PC-3 (cell line): ENCODE data around the gene ACBD5. TPM values are rescaled to one million over a fixed set of nuclear protein-coding genes. Genes with fewer than 3 reads are reported as not detected.

Source experiments
- ATAC-seq: fragments of 200-7000 bp; cut with Tn5 transposase; 2 replicates; pipeline ENCODE4 v1.9.1; 2020; ENCODE audit warnings: mild to moderate bottlenecking, moderate library complexity
- BruUV-seq: library from RNA; stranded (reverse); fragments of 400-500 nt; replicated peaks from 2 replicates; lab custom pipeline; 2021; lab: Mats Ljungman, UMichigan
- CTCF ChIA-PET: fragments of 300-600 bp; sonication (Branson Sonifier 250); formaldehyde crosslinking; loops from one replicate; lab custom pipeline; 2022; ENCODE audit warnings: antibody characterized with exemption; lab: Charles Lee
- POLR2A ChIA-PET: fragments of 300-600 bp; sonication (Branson Sonifier 250); formaldehyde crosslinking; loops from one replicate; lab custom pipeline; 2022; ENCODE audit warnings: antibody characterized with exemption; ENCODE audit not compliant: unreplicated experiment; lab: Charles Lee
- DNase-seq: peaks from one replicate; pipeline ENCODE4 v3.0.0-alpha.2; 2015
- H2AFZ ChIP-seq: fragments of 300-600 bp; sonication (generic); 2 replicates; pipeline ENCODE4 v1.6.0; 2016; ENCODE audit warnings: antibody characterized with exemption, low read length
- H3F3A ChIP-seq: fragments of 300-600 bp; sonication (generic); one replicate; pipeline ENCODE4 v1.6.0; 2017; ENCODE audit warnings: antibody characterized with exemption, low read length, control low read depth, mild to moderate bottlenecking; ENCODE audit not compliant: unreplicated experiment
- H3K27ac ChIP-seq: fragments of 300-600 bp; sonication (generic); 2 replicates; pipeline ENCODE4 v1.5.1; 2016; ENCODE audit warnings: mild to moderate bottlenecking, low read length
- H3K27me3 ChIP-seq: fragments of 300-600 bp; sonication (generic); 2 replicates; pipeline ENCODE4 v1.6.1; 2016; ENCODE audit warnings: low read length, mixed read lengths
- H3K36me3 ChIP-seq: fragments of 300-600 bp; sonication (generic); 2 replicates; pipeline ENCODE4 v1.6.1; 2016; ENCODE audit warnings: low read depth, mixed run types, low read length, mixed read lengths
- H3K4me1 ChIP-seq: fragments of 300-600 bp; sonication (generic); 2 replicates; pipeline ENCODE4 v1.5.1; 2016; ENCODE audit warnings: low read length; ENCODE audit not compliant: insufficient read depth
- H3K4me2 ChIP-seq: fragments of 300-600 bp; sonication (generic); 2 replicates; pipeline ENCODE4 v1.6.0; 2016; ENCODE audit warnings: low read length
- H3K4me3 ChIP-seq: fragments of 300-600 bp; sonication (generic); 2 replicates; pipeline ENCODE4 v1.5.1; 2016; ENCODE audit warnings: mild to moderate bottlenecking, low read length, mixed read lengths
- H3K79me2 ChIP-seq: fragments of 300-600 bp; sonication (generic); 2 replicates; pipeline ENCODE4 v1.6.1; 2017; ENCODE audit warnings: low read length, mixed read lengths
- H3K9ac ChIP-seq: fragments of 300-600 bp; sonication (generic); 2 replicates; pipeline ENCODE4 v1.6.0; 2016; ENCODE audit warnings: mild to moderate bottlenecking, low read length
- H3K9me2 ChIP-seq: fragments of 300-600 bp; sonication (generic); replicated peaks from 2 replicates; pipeline ENCODE4 v1.6.1; 2016; ENCODE audit warnings: mixed run types, low read length, mixed read lengths
- H3K9me3 ChIP-seq: fragments of 300-600 bp; sonication (generic); 2 replicates; pipeline ENCODE4 v1.6.1; 2016; ENCODE audit warnings: low read length, mixed read lengths
- H4K20me1 ChIP-seq: fragments of 300-600 bp; sonication (generic); 2 replicates; pipeline ENCODE4 v1.6.1; 2016; ENCODE audit warnings: low read length, mixed read lengths
- CTCF ChIP-seq: fragments of 300-600 bp; sonication (generic); conservative IDR thresholded peaks from 2 replicates; pipeline ENCODE4 v1.5.1; 2017; ENCODE audit warnings: antibody characterized with exemption, low read depth, mild to moderate bottlenecking, low read length
- EZH2 ChIP-seq: fragments of 300-600 bp; sonication (generic); IDR thresholded peaks from one replicate; pipeline ENCODE4 v1.6.1; 2017; ENCODE audit warnings: antibody characterized with exemption, mild to moderate bottlenecking, low read length; ENCODE audit not compliant: unreplicated experiment
- EZH2phosphoT487 ChIP-seq: fragments of 300-600 bp; sonication (generic); IDR thresholded peaks from 2 replicates; pipeline ENCODE4 v1.6.1; 2018; ENCODE audit warnings: mild to moderate bottlenecking, antibody characterized with exemption, low read length, borderline replicate concordance
- intact Hi-C: fragments of 100-400 bp; cut with micrococcal nuclease; formaldehyde crosslinking; loops from 2 replicates; pipeline ENCODE4 v1.9.0; 2023
- total RNA-seq: library from RNA; depleted of rRNA; stranded (reverse); fragments of >200 nt; gene quantifications from 2 replicates; pipeline ENCODE4 v1.2.3, GENCODE V29; 2014

Gene ACBD5
- total RNA-seq, 1 experiment from 2014 or later: 10.7 TPM

DNA sequence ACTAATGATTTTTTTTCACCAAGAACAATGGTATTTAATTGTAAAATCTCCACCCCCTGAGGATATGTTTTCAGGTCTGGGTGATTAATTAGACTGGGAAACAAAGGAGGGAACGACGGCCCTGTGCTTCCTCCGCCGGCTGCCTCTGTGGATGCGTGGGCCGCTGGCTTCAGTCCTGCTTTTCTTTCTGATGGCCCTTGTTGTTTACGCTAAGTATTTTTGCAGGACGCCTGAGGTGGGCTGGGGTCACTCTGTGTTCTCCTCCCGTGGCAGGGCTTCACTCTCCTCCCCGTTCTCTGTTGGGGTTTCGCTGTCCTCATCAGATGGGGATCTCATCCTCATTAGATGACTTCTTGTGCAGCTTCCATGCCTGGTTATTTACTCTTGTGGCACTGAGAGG lies 5.2 kb upstream of the ACBD5 start:
- Histone ChIP-seq H3K4me2 (no peak overlapping the region), H3K27ac (no peak overlapping the region), H3K36me3 (no peaks in the 10 kb centered on the region), H3F3A (no peaks in the 10 kb centered on the region), H3K27me3 (no peaks in the 10 kb centered on the region), H3K4me1 (peaks cover 25% of the 10 kb centered on the region), H3K79me2 (peaks cover 15% of the 10 kb centered on the region), H3K9ac (no peak overlapping the region), H3K9me3 (no peaks in the 10 kb centered on the region), H4K20me1 (no peaks in the 10 kb centered on the region), H2AFZ (no peak overlapping the region), H3K9me2 (no peaks in the 10 kb centered on the region), H3K4me3 (no peak overlapping the region)
- TF ChIP-seq CTCF (no peak), EZH2 (no peak), EZH2phosphoT487 (no peak)
- no peak for ATAC-seq
- POLR2A ChIA-PET: no interaction called here
- CTCF ChIA-PET: no interaction called here
- intact Hi-C loops: no loop called here
- no peak for DNase-seq
- BruUV-seq: no TSS peak

DNA sequence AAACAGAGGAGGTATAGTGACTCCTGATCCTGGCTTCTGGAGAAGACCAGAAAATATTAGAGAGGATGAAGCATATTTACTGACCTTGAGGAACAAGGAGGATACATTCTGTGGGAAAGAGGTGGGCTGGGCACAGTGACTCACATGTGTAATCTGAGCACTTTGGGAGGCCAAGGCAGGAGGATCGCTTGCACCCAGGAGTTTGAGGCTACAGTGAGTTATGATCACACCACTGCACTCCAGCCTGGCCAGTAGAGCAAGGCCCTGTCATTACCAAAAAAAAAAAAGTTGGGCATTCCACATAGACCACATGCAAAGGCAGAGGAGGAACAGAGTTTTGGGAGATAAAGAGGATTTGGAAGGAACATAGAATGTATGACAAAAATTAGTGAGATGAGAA lies 4.4 kb upstream of the ACBD5 start:
- no peak for TF ChIP-seq CTCF
- TF ChIP-seq EZH2phosphoT487: no peak
- H3K4me2 ChIP-seq: no peak overlapping the region
- H4K20me1 ChIP-seq: no peaks in the 10 kb centered on the region
- no peak overlapping the region for H3K27ac ChIP-seq
- intact Hi-C loops: no loop called here
- ATAC-seq: no peak
- BruUV-seq: no TSS peak
- no peaks in the 10 kb centered on the region for H3F3A ChIP-seq
- DNase-seq: no peak
- peaks cover 25% of the 10 kb centered on the region for H3K4me1 ChIP-seq
- H3K36me3 ChIP-seq: no peaks in the 10 kb centered on the region
- peaks cover 18% of the 10 kb centered on the region for H3K79me2 ChIP-seq
- H2AFZ ChIP-seq: no peak overlapping the region
- POLR2A ChIA-PET: no interaction called here
- no peak overlapping the region for H3K4me3 ChIP-seq
- H3K9me3 ChIP-seq: no peaks in the 10 kb centered on the region
- no peaks in the 10 kb centered on the region for H3K27me3 ChIP-seq
- no peaks in the 10 kb centered on the region for H3K9me2 ChIP-seq
- CTCF ChIA-PET: no interaction called here
- no peak overlapping the region for H3K9ac ChIP-seq

- H3K27me3 ChIP-seq: no peaks in the 10 kb centered on the region
- ATAC-seq (peak; percentile 28), DNase-seq (peak; percentile 53)
- no peaks in the 10 kb centered on the region for H3F3A ChIP-seq
- no peaks in the 10 kb centered on the region for H3K9me3 ChIP-seq
- peak overlapping the region; percentile 89 for H3K4me2 ChIP-seq
- H3K4me3 ChIP-seq: peak overlapping the region; percentile 70
- peak overlapping the region; percentile 80 for H3K27ac ChIP-seq
- no TSS peak for BruUV-seq
- H3K79me2 ChIP-seq: peaks cover 37% of the 10 kb centered on the region
- H3K9me2 ChIP-seq: no peaks in the 10 kb centered on the region
- peak overlapping the region; percentile 84 for H3K9ac ChIP-seq
- H3K36me3 ChIP-seq: no peaks in the 10 kb centered on the region
- intact Hi-C loops: no loop called here
- ChIA-PET CTCF (interaction anchor here (1.2 kb wide), 1 partner anchor 19 kb away, joined by 3 read pairs; no protein-coding TSS in a partner anchor), POLR2A (no interaction called here)
- H4K20me1 ChIP-seq: no peaks in the 10 kb centered on the region
- no peak for TF ChIP-seq CTCF
- H2AFZ ChIP-seq: peak overlapping the region; percentile 96
- H3K4me1 ChIP-seq: peaks cover 30% of the 10 kb centered on the region
Measured at GRCh38 chr10:27242951-27243551, 2.5 kb upstream of the ACBD5 start.
